SK-N-SH (cell line): Measurements from ENCODE around the gene ZNF107. TPM values are rescaled to one million over a fixed set of nuclear protein-coding genes. Genes with fewer than 3 reads are reported as not detected.

Source experiments
- CTCF ChIA-PET: fragments of 300-600, 350-600 bp; formaldehyde crosslinking; extraction: SDS; loops from one replicate; lab custom pipeline; 2021; lab: Yijun Ruan, JAX
- POLR2A ChIA-PET: fragments of 350-600 bp; sonication (Branson Sonifier 250); formaldehyde crosslinking; extraction: SDS; loops from one replicate; lab custom pipeline; 2020; ENCODE audit warnings: antibody characterized with exemption, inconsistent platforms; lab: Yijun Ruan, JAX
- DNase-seq: peaks from one replicate; pipeline ENCODE4 v3.0.0; 2012
- H2AFZ ChIP-seq: fragments of 200-600 bp; sonication (generic); 2 replicates; pipeline ENCODE4 v1.8.1; 2016; ENCODE audit warnings: antibody characterized with exemption, mild to moderate bottlenecking, low read depth
- H3F3A ChIP-seq: fragments of 200-600 bp; sonication (generic); replicated peaks from 2 replicates; pipeline ENCODE3; 2016; ENCODE audit warnings: antibody characterized with exemption, mild to moderate bottlenecking; ENCODE audit not compliant: insufficient read depth
- H3K27ac ChIP-seq, 2 experiments: fragments of 200-500 bp in 1 of 2; fragments of 200-600 bp in 1 of 2; sonication (Bioruptor generic) in 1 of 2; sonication (generic), shearing (Covaris generic) in 1 of 2; 2 replicates each; pipeline versions ENCODE4 v1.5.1 to v1.6.1; 2014 to 2016; ENCODE audit warnings: low read depth in 2 of 2, inconsistent platforms in 1 of 2, low read length in 1 of 2, mild to moderate bottlenecking in 1 of 2, mixed read lengths in 1 of 2
- H3K27me3 ChIP-seq: fragments of 200-600 bp; sonication (generic), shearing (Covaris generic); 2 replicates; pipeline ENCODE4 v1.6.1; 2016; ENCODE audit warnings: mixed run types; ENCODE audit not compliant: insufficient read depth
- H3K36me3 ChIP-seq, 2 experiments: fragments of 200-500 bp in 1 of 2; fragments of 200-600 bp in 1 of 2; sonication (Bioruptor generic) in 1 of 2; sonication (generic) in 1 of 2; replicated peaks in 1 of 2; 2 replicates each; pipeline versions ENCODE3 to v1.5.1; 2014 to 2016; ENCODE audit warnings: low read length in 1 of 2, mild to moderate bottlenecking in 1 of 2; ENCODE audit not compliant: insufficient read depth in 2 of 2, control insufficient read depth in 1 of 2
- H3K4me1 ChIP-seq, 2 experiments: fragments of 200-500 bp in 1 of 2; fragments of 200-600 bp in 1 of 2; sonication (Bioruptor generic) in 1 of 2; sonication (generic), shearing (Covaris generic) in 1 of 2; 2 replicates each; pipeline versions ENCODE4 v1.5.1 to v1.6.1; 2014 to 2016; ENCODE audit warnings: low read depth in 1 of 2, low read length in 1 of 2, mixed run types in 1 of 2; ENCODE audit not compliant: insufficient read depth in 2 of 2, control insufficient read depth in 1 of 2
- H3K4me2 ChIP-seq: fragments of 200-600 bp; sonication (generic), shearing (Covaris generic); 2 replicates; pipeline ENCODE4 v1.6.1; 2017; ENCODE audit warnings: mixed run types
- H3K4me3 ChIP-seq, 2 experiments: fragments of 200-500 bp in 1 of 2; fragments of 200-600 bp in 1 of 2; sonication (Bioruptor generic) in 1 of 2; sonication (generic), shearing (Covaris generic) in 1 of 2; 2 replicates each; pipeline versions ENCODE4 v1.5.1 to v1.8.1; 2014 to 2016; ENCODE audit warnings: low read depth in 2 of 2, inconsistent platforms in 1 of 2, low read length in 1 of 2, mild to moderate bottlenecking in 1 of 2, mixed read lengths in 1 of 2, moderate library complexity in 1 of 2
- H3K79me2 ChIP-seq: fragments of 200-600 bp; sonication (generic); 2 replicates; pipeline ENCODE4 v1.8.1; 2017; ENCODE audit warnings: mild to moderate bottlenecking; ENCODE audit not compliant: insufficient read depth
- H3K9ac ChIP-seq: fragments of 200-600 bp; sonication (generic); 2 replicates; pipeline ENCODE4 v1.6.1; 2017; ENCODE audit warnings: mixed run types
- H3K9me2 ChIP-seq: fragments of 200-600 bp; sonication (generic); 2 replicates; pipeline ENCODE4 v1.6.1; 2017; ENCODE audit warnings: mixed run types
- H3K9me3 ChIP-seq: fragments of 200-600 bp; sonication (generic); 2 replicates; pipeline ENCODE4 v1.6.1; 2017; ENCODE audit warnings: mixed run types, mild to moderate bottlenecking, moderate library complexity
- H4K20me1 ChIP-seq: fragments of 200-600 bp; sonication (generic); 2 replicates; pipeline ENCODE4 v1.6.1; 2017; ENCODE audit warnings: mild to moderate bottlenecking, mixed run types; ENCODE audit not compliant: insufficient read depth
- CHD2 ChIP-seq: fragments of 150-350 bp; IDR thresholded peaks from 2 replicates; pipeline ENCODE4 v1.6.1; 2018; ENCODE audit warnings: low read length; ENCODE audit not compliant: partially characterized antibody
- CTCF ChIP-seq: fragments of 200-600 bp; sonication (generic); IDR thresholded peaks from 2 replicates; pipeline ENCODE4 v1.6.1; 2017; ENCODE audit warnings: antibody characterized with exemption, mild to moderate bottlenecking, moderate library complexity
- EP300 ChIP-seq, 2 experiments: IDR thresholded peaks; 2 replicates each; pipeline versions ENCODE4 v1.4.0 to v1.6.1; 2012; ENCODE audit warnings: borderline replicate concordance in 1 of 2, low read depth in 1 of 2, low read length in 1 of 2
- FOXJ3 ChIP-seq: sonication (generic); formaldehyde crosslinking; IDR thresholded peaks from 2 replicates; pipeline ENCODE4 v1.5.1; 2020; ENCODE audit warnings: mild to moderate bottlenecking, missing genetic modification reagents
- FOXM1 ChIP-seq: IDR thresholded peaks from 2 replicates; pipeline ENCODE4 v1.4.0; 2012; ENCODE audit warnings: low read depth, mild to moderate bottlenecking
- JUND ChIP-seq: IDR thresholded peaks from 2 replicates; pipeline ENCODE4 v1.4.0; 2012
- MAX ChIP-seq: IDR thresholded peaks from 2 replicates; pipeline ENCODE4 v1.4.0; 2012; ENCODE audit warnings: low read depth
- MEF2A ChIP-seq: IDR thresholded peaks from 2 replicates; pipeline ENCODE4 v1.4.0; 2012; ENCODE audit warnings: low read depth, borderline replicate concordance
- MXI1 ChIP-seq: IDR thresholded peaks from 2 replicates; pipeline ENCODE4 v1.6.1; 2012; ENCODE audit warnings: mild to moderate bottlenecking, low read depth, low read length, improper control_type of control experiment
- POLR2AphosphoS5 ChIP-seq: IDR thresholded peaks from 2 replicates; pipeline ENCODE4 v1.6.1; 2012; ENCODE audit warnings: low read depth, low read length
- RAD21 ChIP-seq: IDR thresholded peaks from 2 replicates; pipeline ENCODE4 v1.6.1; 2012; ENCODE audit warnings: mild to moderate bottlenecking, low read length
- RCOR1 ChIP-seq: fragments of 150-350 bp; IDR thresholded peaks from 2 replicates; pipeline ENCODE4 v1.6.1; 2017; ENCODE audit warnings: antibody characterized with exemption, low read length
- RXRA ChIP-seq: IDR thresholded peaks from 2 replicates; pipeline ENCODE4 v1.4.0; 2012; ENCODE audit warnings: low read depth, mild to moderate bottlenecking, borderline replicate concordance
- SIN3A ChIP-seq: IDR thresholded peaks from 2 replicates; pipeline ENCODE4 v1.6.1; 2012; ENCODE audit warnings: low read depth, mild to moderate bottlenecking, low read length, moderate library complexity, borderline replicate concordance
- SMC3 ChIP-seq: IDR thresholded peaks from 2 replicates; pipeline ENCODE4 v1.6.1; 2012; ENCODE audit warnings: low read depth, low read length, improper control_type of control experiment
- USF1 ChIP-seq: IDR thresholded peaks from 2 replicates; pipeline ENCODE4 v1.4.0; 2012; ENCODE audit warnings: low read depth, borderline replicate concordance
- ZBTB33 ChIP-seq: IDR thresholded peaks from 2 replicates; pipeline ENCODE4 v1.4.0; 2012; ENCODE audit warnings: low read depth, borderline replicate concordance
- WGBS: methylation state at CpG from one replicate; pipeline ENCODE4 v1.1.6; 2017; ENCODE audit warnings: low lambda C conversion rate; 5-methylcytosine and 5-hydroxymethylcytosine counted together
- polyA plus RNA-seq, 3 experiments: library from polyadenylated mRNA; depleted of rRNA; stranded (reverse); fragments of >200 nt; gene quantifications; 2 replicates each; pipeline ENCODE4 v1.2.3, GENCODE V29; 2012
- TF ChIP-seq, protein P1 (sequence below): IDR thresholded peaks from 2 replicates; pipeline ENCODE4 v1.6.1; 2012; ENCODE audit warnings: mild to moderate bottlenecking, low read depth, low read length, moderate library complexity
- TF ChIP-seq, protein P2 (sequence below): fragments of 150-350 bp; IDR thresholded peaks from 2 replicates; pipeline ENCODE4 v1.6.1; 2016; ENCODE audit warnings: mild to moderate bottlenecking, low read depth, low read length
- TF ChIP-seq, protein P3 (sequence below): IDR thresholded peaks from 2 replicates; pipeline ENCODE4; 2012

Gene ZNF107
- polyA plus RNA-seq, 1 of the 3 experiments (the other 2 are of a cell fraction), result 2.0 TPM

DNA sequence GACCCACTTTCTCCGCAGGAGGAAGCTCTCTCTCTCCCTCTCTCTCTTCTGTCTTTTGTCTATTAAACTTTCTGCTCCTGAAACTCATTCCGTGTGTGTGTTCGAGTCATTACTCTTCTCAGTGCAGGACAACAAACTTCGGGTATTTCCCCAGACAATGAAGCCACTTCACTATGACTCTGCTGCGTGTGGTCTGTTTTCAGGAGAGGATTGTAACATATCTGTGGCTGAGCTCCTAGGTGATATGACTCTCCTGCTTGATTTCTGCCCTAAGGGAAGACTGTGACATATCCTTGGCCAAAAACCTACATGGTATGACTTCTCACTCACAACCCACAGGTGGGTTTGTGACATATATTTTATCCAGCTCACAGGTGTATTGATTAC is 39.9 kb upstream of the ZNF107 start (continued):
- TF ChIP-seq, protein P1, sequence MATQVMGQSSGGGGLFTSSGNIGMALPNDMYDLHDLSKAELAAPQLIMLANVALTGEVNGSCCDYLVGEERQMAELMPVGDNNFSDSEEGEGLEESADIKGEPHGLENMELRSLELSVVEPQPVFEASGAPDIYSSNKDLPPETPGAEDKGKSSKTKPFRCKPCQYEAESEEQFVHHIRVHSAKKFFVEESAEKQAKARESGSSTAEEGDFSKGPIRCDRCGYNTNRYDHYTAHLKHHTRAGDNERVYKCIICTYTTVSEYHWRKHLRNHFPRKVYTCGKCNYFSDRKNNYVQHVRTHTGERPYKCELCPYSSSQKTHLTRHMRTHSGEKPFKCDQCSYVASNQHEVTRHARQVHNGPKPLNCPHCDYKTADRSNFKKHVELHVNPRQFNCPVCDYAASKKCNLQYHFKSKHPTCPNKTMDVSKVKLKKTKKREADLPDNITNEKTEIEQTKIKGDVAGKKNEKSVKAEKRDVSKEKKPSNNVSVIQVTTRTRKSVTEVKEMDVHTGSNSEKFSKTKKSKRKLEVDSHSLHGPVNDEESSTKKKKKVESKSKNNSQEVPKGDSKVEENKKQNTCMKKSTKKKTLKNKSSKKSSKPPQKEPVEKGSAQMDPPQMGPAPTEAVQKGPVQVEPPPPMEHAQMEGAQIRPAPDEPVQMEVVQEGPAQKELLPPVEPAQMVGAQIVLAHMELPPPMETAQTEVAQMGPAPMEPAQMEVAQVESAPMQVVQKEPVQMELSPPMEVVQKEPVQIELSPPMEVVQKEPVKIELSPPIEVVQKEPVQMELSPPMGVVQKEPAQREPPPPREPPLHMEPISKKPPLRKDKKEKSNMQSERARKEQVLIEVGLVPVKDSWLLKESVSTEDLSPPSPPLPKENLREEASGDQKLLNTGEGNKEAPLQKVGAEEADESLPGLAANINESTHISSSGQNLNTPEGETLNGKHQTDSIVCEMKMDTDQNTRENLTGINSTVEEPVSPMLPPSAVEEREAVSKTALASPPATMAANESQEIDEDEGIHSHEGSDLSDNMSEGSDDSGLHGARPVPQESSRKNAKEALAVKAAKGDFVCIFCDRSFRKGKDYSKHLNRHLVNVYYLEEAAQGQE, result no peak
- no peak for TF ChIP-seq CHD2
- no peak for TF ChIP-seq MEF2A
- no peak for TF ChIP-seq RAD21
- no peak for TF ChIP-seq JUND

GRCh38 chr7:64626557-64626956 is 39.4 kb upstream of the ZNF107 start:
- ChIA-PET POLR2A (no interaction called here), CTCF (interaction anchor here (0.7 to 9.6 kb wide), 10 partner anchors 10 to 686 kb away, joined by 3 to 178 read pairs (median 4); no protein-coding TSS in a partner anchor)

More at GRCh38 chr7:64626557-64626956, 39.4 kb upstream of the ZNF107 start:
- Histone ChIP-seq H3K79me2 (no peaks in the 10 kb centered on the region), H4K20me1 (no peaks in the 10 kb centered on the region), H3K4me3 (no peak overlapping the region), H2AFZ (no peak overlapping the region), H3K4me1 (no peaks in the 10 kb centered on the region), H3K27ac (no peak overlapping the region), H3F3A (no peaks in the 10 kb centered on the region), H3K27me3 (no peaks in the 10 kb centered on the region), H3K4me2 (no peak overlapping the region), H3K36me3 (no peaks in the 10 kb centered on the region), H3K9me2 (no peaks in the 10 kb centered on the region), H3K9me3 (no peaks in the 10 kb centered on the region), H3K9ac (no peak overlapping the region)
- no peak for DNase-seq
- TF ChIP-seq CTCF (no peak), RXRA (no peak), RAD21 (no peak), FOXJ3 (CRISPR knock-in tag) (no peak), MXI1 (no peak), SMC3 (no peak), POLR2AphosphoS5 (no peak), RCOR1 (no peak), CHD2 (no peak), MEF2A (no peak), FOXM1 (no peak), SIN3A (no peak), USF1 (no peak), EP300 (IDR thresholded peaks at IDR 0.05; ENCODE audit: borderline replicate concordance in 1 of 2, low read depth in 1 of 2, low read length in 1 of 2) (no peak), ZBTB33 (no peak), MAX (no peak)
- TF ChIP-seq, protein P2, sequence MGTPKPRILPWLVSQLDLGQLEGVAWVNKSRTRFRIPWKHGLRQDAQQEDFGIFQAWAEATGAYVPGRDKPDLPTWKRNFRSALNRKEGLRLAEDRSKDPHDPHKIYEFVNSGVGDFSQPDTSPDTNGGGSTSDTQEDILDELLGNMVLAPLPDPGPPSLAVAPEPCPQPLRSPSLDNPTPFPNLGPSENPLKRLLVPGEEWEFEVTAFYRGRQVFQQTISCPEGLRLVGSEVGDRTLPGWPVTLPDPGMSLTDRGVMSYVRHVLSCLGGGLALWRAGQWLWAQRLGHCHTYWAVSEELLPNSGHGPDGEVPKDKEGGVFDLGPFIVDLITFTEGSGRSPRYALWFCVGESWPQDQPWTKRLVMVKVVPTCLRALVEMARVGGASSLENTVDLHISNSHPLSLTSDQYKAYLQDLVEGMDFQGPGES, result no peak
- TF ChIP-seq, protein P3, sequence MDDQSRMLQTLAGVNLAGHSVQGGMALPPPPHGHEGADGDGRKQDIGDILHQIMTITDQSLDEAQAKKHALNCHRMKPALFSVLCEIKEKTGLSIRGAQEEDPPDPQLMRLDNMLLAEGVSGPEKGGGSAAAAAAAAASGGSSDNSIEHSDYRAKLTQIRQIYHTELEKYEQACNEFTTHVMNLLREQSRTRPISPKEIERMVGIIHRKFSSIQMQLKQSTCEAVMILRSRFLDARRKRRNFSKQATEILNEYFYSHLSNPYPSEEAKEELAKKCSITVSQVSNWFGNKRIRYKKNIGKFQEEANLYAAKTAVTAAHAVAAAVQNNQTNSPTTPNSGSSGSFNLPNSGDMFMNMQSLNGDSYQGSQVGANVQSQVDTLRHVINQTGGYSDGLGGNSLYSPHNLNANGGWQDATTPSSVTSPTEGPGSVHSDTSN, result no peak
- WGBS, result 4% methylated on average over 2 of the region's 2 CpGs
